A673 (cell line): ENCODE measurements around the gene TBC1D16.

ENCODE experiments used
- CTCF ChIP-seq: fragments of 300-800, 200-600 bp; sonication (generic); conservative IDR thresholded peaks from 2 replicates; pipeline ENCODE4 v1.5.1; 2017; ENCODE audit warnings: low read depth, mild to moderate bottlenecking, antibody characterized with exemption, low read length, moderate library complexity, mixed read lengths
- EZH2 ChIP-seq: fragments of 200-600 bp; sonication (generic); IDR thresholded peaks from 2 replicates; pipeline ENCODE4 v1.6.1; 2017; ENCODE audit warnings: borderline replicate concordance, low read depth, mild to moderate bottlenecking, mixed read lengths, antibody characterized with exemption, low read length; ENCODE audit not compliant: poor library complexity, severe bottlenecking

GRCh38 chr17:79968116-79968515, 67.6 kb downstream of the TBC1D16 start:
- TF ChIP-seq CTCF, result no peak
- no peak for TF ChIP-seq EZH2
